HG02870 (cell line): ENCODE data around the gene AHCYL1.

Experiments
- ATAC-seq: cut with Tn5 transposase; IDR thresholded peaks from one replicate; pipeline ENCODE4 v1.9.1; 2021; ENCODE audit warnings: mild to moderate bottlenecking, moderate library complexity; ENCODE audit not compliant: unreplicated experiment

The AHCYL1 gene

DNA sequence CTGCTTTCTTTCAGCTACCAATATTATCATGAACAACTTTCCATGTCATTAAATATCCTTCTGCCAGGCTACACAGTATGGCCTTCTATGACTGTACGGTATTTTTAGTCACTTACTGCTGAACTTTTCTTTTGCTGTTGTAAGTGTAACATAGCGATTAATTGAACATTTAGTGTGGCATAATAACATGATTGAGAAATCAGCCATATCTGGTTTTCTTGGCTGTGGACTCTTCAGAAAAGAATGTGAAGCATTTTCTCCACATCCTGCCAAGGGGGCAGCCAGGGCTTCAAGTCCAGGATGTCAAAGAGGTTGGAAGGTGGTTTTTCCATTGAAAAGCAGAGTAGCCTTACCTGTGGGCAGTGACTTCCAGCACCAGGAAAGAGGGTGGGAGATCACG is 8.8 kb upstream of the AHCYL1 start:
- ATAC-seq = no peak

DNA sequence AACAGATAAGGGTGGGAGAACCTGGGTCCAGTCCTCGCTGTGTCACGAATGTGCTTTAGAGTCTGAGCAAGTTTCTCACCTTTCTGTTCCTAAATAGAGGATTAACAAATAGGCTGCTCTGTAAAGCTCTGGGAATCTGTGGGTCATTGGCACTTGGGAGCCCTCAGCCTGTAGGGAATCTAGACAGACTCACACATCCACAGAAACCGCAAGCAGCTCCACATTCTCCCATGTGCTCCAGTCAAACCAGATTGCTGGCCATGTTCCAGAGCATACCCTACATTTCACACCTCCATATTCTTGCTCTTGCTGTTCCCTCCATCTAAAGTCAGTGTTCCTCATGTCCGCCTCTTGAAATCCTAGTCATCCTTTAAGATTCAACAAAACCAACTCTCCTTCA is 7.8 kb upstream of the AHCYL1 start:
- no peak for ATAC-seq

DNA sequence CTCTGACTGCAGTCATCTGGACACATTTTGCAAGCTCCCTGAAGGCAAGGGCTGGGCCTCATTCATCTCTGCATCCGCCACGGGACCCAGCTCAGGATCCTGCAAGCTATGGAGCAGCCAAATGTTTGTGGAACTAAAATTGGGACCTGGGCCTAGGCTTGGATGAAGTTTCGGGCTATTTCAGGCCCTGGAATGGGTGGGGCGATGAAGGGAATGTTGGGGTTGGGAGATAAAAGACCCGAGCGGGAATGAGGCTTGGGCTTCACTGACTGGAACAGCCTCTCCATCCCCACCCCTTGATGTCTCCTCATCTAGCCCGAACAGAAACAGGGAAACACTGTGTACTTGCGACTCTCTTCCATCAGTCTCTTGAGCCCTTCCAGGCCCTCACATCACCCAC is 7.3 kb upstream of the AHCYL1 start:
- ATAC-seq = no peak

DNA sequence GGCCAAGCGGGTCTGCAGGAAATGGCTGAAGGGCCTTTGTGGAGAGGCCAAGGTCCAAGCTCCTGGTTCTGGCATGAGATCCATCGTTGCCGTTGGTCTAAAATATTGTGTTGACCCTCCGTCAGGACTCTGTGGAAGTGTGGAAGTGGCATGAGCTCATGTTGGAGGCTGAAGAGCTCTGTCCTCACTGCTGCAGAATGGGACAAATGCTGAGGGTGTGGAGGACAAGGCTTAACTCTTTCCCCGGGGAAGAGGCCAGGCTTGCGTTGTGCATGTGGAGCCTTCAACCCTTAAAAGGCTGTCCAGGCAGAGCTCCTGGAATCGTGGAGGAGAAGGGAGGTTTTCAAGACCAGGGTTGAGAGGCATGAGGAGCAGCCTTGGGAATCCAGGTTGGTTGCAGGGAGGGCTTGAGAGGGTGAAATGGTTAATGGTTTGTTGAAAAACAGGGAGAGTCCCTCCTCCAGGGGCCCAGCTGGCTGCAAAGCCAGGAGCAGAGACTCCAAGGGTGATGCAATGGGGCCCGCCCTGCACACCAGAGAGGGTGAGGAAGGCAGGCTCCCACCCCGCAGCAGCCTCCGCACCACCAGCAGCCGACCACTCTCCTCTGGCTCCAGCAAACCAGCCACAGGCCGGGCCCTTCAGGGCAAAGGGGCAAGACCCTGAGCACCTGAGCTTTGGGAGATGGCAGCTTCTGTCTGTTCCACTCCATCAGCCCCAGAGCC is 6.7 kb upstream of the AHCYL1 start:
- no peak for ATAC-seq

DNA sequence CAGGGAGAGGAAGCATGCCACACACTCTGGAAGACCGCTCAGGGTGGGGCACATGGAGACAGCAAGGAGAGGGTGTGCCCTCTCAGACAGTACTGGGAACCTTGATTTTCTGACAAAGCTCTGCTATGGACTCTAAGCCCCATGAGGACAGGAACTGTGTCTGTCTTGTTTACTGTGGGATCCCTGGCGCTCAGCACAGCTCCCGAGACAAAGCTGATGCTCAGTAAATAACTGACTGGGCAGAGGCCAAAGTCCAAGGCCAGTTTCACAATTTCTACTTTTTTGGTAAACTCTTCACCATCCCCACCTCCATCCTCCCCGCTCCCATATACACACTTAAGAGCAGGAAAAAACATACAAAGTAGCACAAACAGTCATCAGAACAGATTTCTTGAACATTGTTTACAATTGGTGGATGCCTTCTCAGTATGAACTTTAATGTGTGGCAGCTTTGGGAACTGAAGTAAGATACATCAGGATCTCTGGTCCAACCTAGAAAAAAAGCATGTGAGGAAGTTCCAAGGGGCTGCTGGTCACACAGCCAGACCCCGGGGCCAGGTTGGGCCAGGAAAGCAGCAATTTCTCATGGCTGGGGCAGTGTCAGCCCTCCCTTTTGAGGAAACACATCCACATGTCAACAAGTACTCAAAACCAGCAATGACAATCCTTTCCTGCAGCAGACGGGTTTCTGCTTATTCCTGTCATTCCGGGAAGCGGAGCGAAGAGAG is 5.6 kb upstream of the AHCYL1 start:
- no peak for ATAC-seq

DNA sequence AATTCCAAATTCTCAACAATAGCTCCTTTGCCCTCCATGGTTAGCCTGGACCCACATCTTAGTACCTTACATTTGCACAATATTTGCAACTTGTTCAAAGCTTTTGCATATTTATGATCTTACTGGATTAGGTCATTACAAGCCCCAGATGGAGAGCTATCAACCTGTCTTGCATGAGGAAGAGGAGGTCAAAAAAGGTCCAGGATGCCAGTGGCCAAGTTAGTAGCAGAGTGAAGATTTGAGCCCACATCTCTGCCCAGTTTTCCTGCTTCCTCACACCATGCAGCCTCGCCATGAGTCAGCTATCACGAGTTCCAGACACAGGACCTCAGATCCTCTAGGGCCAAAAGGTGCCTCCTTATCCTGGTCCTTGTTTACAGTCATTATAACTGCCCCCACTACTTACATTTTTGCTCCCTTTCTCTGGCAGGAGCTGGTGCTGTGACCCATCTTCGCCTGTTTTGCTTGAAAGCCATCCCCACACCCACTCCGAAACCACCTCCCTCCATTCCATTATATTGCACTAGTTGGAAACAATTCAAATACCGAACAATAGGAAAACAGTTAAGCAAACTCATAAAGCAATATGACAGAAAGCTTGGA is 5.0 kb upstream of the AHCYL1 start:
- ATAC-seq = no peak

DNA sequence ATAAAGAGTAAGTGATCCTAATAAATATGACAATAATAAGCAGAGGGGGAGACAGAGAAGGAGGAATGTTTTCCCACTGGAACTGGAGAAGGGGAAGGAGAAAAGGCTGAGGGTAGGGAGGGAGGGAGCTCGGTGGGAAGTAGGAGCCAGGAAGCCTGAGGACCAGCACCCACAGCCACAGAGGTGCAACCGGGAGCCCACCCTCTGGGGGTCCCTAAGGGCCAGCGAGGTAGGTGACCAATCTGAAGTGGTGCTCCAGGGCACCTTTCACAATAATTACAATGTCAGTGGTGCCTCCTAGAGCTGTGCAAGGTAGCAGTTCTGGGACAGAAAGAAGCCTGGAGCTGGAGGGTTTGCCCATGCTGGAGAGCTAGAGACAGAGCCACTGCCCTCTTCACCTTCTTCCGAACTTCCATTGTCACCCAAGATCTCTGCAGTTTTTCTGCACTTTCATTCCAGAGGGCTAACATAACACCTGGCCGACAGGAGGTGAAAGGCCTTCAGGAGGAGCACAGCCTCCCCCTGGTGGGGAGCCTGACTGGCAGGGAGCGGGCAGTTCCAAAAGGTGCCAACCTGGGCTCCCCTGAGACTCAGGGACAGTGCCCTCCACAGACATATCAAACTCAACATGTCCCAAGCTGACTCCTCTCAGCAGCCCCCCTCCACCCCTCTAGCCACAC is 4.1 kb upstream of the AHCYL1 start:
- ATAC-seq = no peak

DNA sequence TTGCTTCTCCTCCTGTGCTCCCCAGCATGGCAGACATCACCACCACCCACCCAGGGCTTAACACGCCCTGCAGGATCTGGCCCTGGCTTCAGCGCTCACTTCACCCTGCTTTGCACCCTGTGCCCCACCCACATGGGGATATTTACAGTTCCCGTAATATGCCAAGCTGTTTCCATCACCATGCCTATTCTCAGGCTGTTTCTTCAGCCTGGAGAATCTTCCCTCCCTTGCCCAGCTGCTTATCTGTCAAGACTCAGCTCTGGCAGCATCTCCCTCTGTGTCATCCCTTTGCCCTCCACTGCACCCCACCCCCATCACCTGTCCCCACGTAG is 3.6 kb upstream of the AHCYL1 start:
- no peak for ATAC-seq

DNA sequence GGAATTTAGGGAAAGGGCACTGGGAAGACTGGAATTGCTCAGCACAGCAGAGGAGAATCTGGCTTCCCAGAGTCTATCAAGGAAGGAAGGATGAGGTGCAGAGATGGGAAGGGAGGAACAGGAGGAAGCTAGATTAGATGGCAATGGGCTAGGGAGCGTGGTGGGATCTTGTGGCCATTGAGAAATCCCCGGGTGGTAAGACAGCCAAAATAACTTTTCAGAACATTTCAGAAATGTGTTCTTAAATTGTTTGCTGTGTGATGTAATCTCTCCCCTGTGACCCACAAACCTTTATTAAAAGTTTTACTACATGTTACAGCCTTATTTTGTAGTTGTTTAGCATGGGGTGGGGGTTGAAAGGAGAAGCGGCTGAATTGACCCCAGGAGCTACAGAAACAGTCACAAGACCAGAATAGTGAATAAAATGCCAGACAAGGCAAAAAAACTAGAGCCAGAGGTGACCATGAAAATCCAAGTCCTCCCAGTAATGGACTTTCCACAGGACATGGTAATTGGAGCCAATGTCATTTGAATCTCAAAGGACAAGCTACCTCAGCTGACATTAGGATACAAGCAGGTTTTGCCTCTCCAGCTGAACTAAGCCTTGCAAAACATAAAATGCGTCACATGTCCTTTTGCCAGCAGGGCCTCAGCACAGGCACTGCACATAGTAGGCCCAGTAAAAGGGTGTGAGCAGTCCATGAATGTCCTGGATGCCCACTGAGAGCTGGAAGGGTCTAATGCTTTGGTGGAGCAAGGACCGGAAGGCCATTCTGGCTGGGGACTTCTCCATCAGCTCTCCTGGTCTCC is 980 bp upstream of the AHCYL1 start:
- ATAC-seq = no peak

DNA sequence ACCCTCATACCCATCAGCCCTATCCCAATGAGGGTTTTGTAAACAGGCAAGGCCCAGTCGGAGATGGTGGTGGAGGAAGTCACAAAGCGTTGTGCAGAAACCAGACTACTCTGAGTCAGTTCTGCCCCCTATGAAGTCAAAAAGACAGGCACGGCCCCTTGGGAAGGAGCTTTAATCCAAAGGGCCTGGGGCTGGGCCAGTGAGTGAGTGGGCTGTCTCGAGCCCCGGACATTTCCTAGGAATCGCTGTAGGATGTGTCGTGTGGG is 442 bp upstream of the AHCYL1 start:
- no peak for ATAC-seq

DNA sequence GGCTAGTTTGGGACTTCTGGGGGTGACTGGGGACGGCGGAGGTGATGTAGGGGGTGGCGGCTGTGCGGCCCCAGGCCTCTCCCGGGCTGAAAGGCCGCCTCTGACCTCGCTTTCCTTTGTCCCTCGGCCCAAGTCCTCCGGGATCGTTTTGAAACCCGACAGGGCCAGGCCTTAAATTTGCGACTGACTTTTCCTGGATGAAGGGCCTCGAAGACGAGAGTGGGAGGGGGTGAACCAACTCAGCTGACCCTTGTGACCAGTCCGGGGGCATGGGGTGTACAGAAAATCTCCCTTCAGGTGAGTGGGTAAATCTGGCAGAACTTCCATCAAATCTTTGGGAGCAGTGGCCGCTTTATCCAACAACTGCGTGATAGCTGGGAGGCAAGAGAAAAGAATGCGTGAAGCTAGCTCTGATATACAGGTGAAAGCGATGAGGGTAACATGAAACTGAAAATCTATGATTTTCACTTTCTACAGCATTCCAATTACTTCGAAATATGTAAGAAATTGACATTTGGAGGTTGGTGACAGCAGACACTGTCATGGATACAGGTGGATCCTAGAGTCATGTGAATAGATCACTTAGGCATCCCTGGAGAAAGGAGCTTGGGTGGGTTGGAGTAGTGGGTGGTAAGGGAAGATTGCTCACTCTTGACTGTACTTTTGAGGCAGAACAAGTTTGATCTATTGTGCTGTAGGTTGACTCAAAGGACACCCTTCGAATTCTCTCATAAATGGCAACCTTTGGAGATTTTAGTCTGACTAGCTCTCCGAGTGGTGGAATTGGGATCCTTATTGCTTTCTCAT is 885 bp downstream of the AHCYL1 start:
- ATAC-seq = no peak

DNA sequence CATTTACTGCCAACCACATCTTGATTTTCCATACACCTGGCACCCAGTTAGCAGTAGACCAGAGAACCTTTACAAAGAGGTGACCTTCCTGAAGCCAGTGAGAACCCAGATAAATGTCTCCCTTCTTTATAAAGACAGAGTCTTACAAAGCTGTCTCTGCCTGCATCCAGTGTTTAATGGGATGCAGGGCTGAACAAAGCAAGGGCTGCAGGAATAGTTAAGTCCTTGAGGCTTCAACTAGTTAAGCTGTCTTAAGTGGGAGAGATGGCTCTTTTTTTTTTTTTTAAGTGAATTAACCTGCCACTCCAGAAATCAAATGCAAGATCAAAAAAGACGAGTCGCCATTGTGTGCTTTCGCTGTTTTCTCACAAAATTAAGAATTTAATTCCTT is 1.5 kb downstream of the AHCYL1 start:
- ATAC-seq = no peak

DNA sequence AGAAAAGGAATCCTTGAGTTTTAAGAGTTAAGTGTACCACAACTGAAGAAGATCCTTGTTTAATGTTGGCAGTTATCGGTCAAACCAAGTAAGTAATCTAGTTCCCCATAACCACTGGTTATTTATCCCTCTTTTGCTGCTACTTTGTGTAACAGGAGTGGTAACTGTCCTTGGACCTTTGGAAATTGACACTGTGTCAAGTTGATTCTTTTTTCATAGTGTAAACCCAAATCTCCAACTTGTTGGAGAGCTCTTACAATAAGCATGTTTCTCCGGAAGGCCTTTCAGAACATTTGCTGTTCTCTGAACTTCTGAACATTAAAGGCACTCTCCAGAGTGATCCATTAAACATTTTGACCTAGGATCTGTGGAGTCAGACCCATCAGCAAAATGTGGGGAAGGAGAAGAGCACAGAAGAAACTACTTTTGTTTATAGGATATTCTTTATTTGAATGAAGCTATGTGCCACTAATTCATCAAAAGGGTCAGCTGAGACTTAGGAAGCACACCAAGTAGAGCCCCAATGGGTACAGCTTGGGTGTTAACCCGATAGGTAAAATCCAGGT is 3.9 kb downstream of the AHCYL1 start:
- no peak for ATAC-seq

DNA sequence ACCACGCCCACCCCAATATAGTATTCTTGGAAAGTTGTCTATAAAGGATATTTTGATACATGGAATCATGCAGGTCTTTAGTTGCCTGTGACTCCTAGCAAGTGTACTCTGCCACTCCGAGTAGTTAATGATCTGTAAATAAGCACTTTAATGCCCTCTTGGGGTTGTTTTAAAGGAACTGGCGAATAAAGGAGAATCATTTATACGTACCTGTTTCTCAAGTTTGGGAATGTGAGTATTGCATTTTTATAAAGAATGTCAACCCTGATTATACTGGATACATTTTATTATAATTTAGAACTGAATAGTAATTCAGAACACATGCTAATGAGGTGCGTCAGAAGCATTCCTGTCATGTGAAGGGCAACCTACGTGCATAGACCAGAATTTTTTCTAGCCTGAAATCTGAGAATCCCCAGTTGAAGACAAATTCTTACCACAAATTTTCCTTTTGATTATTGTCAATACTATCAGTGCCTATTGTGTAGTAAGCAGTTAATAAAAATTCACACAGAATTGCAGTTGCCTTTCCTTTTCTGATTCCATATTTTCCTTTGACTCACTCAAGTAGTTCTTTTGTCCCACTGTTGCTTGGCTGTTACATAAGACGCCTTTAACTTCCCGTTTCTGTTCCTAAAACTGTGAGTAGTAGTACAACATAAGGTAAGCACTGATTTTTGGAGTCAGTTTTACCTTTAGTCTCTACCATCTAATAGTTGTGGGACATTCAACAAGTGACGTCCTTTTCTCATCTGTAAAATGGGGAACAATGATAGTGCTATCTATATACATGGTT is 5.1 kb downstream of the AHCYL1 start:
- ATAC-seq = no peak

DNA sequence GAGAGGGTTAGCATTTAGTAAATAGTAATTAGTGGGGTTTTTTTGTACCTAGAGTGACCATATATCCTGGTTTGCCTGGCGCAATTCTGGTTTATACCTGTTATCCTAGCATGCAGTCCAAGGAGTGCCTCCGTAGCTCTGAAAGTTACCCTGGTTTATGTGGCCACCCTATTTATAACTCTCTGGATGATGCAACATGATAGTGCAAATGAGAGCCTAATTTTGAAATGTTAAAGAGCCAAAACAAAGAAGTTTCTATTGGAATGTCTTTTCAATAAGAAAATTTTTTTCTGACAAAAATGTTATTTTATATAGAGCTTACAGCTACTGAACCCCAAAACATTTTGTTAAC is 5.7 kb downstream of the AHCYL1 start:
- no peak for ATAC-seq

DNA sequence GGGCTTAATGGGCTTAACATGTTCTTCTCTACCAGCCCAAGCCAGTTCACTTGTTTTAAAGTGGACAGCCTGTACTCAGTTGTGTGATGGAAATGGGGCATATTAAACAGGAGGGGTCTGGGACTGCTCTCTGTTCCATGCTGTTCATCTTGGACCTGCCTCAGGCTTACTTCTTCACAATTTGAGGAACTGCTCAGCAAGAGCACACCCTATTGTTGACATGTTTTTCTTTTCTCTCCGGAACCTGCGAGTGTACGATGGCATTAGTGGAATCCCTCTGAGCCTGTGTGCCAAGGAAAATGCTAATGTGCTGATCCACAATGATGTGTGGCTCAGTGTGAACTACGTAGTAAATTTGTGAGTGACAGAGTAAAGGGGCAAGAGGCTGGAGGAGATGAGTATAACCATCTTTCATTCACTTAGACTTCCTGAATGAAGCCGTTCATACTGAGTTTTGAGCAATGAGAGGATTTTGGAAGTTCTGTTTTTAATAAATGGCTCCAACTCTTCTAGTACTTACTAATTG is 6.9 kb downstream of the AHCYL1 start:
- ATAC-seq = no peak

DNA sequence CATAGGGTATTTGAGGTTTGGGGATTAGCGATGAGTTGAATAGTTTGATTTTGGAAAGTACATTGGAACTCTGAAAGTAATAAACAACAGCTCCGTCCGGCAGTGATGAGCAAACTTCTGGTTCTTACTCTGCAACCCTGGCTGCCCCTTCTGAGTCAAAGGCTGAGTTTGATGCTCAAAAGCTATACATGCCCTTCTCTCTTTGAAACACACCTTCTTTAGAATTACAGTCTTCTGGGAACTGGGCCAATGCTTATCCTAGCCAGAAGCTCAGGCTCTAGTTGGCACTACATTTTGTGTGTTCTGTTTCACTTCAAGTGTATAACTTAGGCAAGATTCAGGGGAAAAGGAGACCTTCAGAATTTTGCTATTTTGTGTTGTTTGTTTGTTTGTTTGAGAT is 9.3 kb downstream of the AHCYL1 start:
- no peak for ATAC-seq

DNA sequence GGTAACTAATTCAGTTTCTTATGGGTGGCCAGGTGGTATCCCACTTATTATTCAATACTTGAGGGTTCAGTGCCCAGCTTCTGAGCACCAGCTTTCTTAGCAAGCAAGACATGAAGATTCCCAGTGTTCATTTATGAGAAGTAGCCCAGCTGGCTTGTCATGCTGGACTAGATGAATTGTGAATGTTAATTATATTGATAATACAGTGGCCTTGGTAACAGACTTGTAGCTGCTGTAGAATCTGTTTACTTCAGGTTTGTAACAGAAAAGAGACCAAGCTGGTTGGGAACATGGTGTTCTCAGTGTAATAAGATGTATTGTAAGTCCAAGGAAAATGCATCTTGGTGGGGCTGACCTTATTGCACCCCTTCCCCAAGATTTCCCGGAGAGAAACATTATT is 10.1 kb downstream of the AHCYL1 start:
- no peak for ATAC-seq

DNA sequence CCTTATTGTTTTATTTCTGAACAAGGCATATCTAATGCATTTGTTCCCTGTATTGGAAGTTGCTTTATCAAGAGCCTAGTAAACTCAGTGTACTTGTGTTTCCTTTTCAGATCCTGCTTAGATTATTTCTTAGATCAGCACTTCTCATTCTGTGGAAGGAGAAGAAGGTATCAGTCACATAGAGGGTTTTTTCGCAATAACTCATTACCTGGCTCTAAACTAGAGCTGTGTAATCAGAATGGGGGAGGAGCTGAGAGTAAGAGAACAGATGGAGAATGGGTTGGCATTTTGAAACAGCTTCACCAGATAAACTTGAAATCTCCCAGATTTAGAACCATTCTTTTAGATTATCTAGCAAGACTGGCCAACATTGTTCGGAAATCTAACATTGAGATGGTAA is 11.0 kb downstream of the AHCYL1 start:
- ATAC-seq = no peak
